ENCODE results near the gene AGBL4. TPM values are rescaled to one million over a fixed set of nuclear protein-coding genes. Genes with fewer than 3 reads are reported as not detected.

The AGBL4 gene
- total and polyA plus RNA-seq, 2 of the 13 experiments (the other 11 are each of a cell fraction or from before 2014, with no cell fraction given), result not detected

DNA sequence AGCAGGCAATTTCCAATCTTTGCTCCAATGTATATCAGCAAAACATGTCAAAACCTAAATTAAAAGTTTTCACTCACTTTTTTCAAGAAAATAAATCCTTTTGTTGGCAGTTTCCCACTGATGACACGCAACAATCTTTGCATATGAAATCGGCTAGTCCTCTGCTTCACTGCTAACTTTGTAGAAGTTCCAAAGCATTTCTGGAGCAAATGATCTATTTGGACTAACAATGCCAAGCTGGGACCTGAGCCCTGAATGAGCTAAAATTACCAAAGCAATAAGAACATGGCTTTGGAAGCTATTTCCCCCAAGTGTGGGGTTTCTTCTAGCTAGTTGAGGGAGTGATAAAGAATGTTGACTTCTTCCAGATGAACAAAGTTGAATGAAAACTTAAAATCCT lies 1252.2 kb downstream of the AGBL4 start:
- no peaks in the 10 kb centered on the region for H3K9me3 ChIP-seq (ENCODE audit: low read length)
- no peak for FAIRE-seq
- no peaks in the 10 kb centered on the region for H3K36me3 ChIP-seq (replicated peaks in 1 of 2; ENCODE audit: control insufficient read depth in 1 of 2, insufficient read depth in 2 of 2, low read length in 2 of 2)
- TF ChIP-seq POGK (CRISPR knock-in tag; conservative IDR thresholded peaks at IDR 0.05) (no peak), IRF1 (CRISPR knock-in tag; IDR thresholded peaks at IDR 0.05; ENCODE audit: low read depth) (no peak), PTBP1 (IDR thresholded peaks at IDR 0.05; ENCODE audit: low read depth, low read length, poor library complexity, severe bottlenecking) (no peak), ZNF256 (CRISPR knock-in tag; conservative IDR thresholded peaks at IDR 0.05) (no peak), SMARCC2 (IDR thresholded peaks at IDR 0.05) (no peak)
- TF ChIP-seq, protein P1, sequence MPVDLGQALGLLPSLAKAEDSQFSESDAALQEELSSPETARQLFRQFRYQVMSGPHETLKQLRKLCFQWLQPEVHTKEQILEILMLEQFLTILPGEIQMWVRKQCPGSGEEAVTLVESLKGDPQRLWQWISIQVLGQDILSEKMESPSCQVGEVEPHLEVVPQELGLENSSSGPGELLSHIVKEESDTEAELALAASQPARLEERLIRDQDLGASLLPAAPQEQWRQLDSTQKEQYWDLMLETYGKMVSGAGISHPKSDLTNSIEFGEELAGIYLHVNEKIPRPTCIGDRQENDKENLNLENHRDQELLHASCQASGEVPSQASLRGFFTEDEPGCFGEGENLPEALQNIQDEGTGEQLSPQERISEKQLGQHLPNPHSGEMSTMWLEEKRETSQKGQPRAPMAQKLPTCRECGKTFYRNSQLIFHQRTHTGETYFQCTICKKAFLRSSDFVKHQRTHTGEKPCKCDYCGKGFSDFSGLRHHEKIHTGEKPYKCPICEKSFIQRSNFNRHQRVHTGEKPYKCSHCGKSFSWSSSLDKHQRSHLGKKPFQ (CRISPR knock-in tag; IDR thresholded peaks at IDR 0.05; ENCODE audit: insufficient replicate concordance), result no peak
- TF ChIP-seq, protein P2, sequence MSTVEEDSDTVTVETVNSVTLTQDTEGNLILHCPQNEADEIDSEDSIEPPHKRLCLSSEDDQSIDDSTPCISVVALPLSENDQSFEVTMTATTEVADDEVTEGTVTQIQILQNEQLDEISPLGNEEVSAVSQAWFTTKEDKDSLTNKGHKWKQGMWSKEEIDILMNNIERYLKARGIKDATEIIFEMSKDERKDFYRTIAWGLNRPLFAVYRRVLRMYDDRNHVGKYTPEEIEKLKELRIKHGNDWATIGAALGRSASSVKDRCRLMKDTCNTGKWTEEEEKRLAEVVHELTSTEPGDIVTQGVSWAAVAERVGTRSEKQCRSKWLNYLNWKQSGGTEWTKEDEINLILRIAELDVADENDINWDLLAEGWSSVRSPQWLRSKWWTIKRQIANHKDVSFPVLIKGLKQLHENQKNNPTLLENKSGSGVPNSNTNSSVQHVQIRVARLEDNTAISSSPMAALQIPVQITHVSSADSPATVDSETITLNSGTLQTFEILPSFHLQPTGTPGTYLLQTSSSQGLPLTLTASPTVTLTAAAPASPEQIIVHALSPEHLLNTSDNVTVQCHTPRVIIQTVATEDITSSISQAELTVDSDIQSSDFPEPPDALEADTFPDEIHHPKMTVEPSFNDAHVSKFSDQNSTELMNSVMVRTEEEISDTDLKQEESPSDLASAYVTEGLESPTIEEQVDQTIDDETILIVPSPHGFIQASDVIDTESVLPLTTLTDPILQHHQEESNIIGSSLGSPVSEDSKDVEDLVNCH (CRISPR knock-in tag; IDR thresholded peaks at IDR 0.05), result no peak
- BruUV-seq (replicated peaks), result no TSS peak
- no peaks in the 10 kb centered on the region for H3K4me1 ChIP-seq (ENCODE audit: insufficient read depth, low read length)
- no peak overlapping the region for H2AFZ ChIP-seq (ENCODE audit: low read length)
- intact Hi-C loops (cut with micrococcal nuclease; ENCODE audit: unreplicated experiment) (no loop called here), in situ Hi-C loops (cut with HindIII; ENCODE audit: extremely low pct_ligation_motif_present, low pct_unique_long_range_greater_than_20kb) (no loop called here)
- H3K9ac ChIP-seq (ENCODE audit: insufficient read depth, low read depth, low read length), result no peak overlapping the region
- no peak overlapping the region for H3K4me2 ChIP-seq (ENCODE audit: low read depth, low read length)
- peaks cover 1 to 4% of the 10 kb centered on the region in 2 experiments; a peak in 3 of 5 replicates for H3K27me3 ChIP-seq (ENCODE audit: control insufficient read depth in 1 of 2, insufficient read depth in 2 of 2, low read length in 2 of 2)
- ChIA-PET CTCF (ENCODE audit: low intra/inter-chr PET ratio, low total read pairs) (no interaction called here), POLR2A (no interaction called here)
- ATAC-seq, result no peak
- WGBS (ENCODE audit: low lambda C conversion rate), result 72% methylated on average over 2 of the region's 2 CpGs
- no peak overlapping the region for H3K4me3 ChIP-seq (replicated peaks in 1 of 3; ENCODE audit: insufficient read depth in 1 of 3, low read depth in 2 of 3, low read length in 3 of 3)
- no peak for DNase-seq (ENCODE audit: low spot score)
- H3K27ac ChIP-seq (ENCODE audit: extremely low read length, insufficient read depth, low read length), result no peak overlapping the region
- no peaks in the 10 kb centered on the region for H4K20me1 ChIP-seq (ENCODE audit: insufficient read depth, low read length)
- H3K79me2 ChIP-seq (ENCODE audit: insufficient read depth, low read length), result no peaks in the 10 kb centered on the region
